WTC11 (cell line): ENCODE measurements around the gene COX10. TPM values are rescaled to one million over a fixed set of nuclear protein-coding genes. Genes with fewer than 3 reads are reported as not detected.

Experiments
- ATAC-seq: fragments of 200-7000 bp; cut with Tn5 transposase; 2 replicates; pipeline ENCODE4 v1.10.0; 2021; ENCODE audit warnings: mild to moderate bottlenecking, moderate library complexity
- CTCF ChIA-PET: fragments of 300-600 bp; sonication (Branson Sonifier 250); formaldehyde crosslinking; loops from one replicate; lab custom pipeline; 2021; ENCODE audit warnings: antibody characterized with exemption; lab: Charles Lee
- POLR2A ChIA-PET: fragments of 350-600 bp; sonication (Branson Sonifier 250); formaldehyde crosslinking; loops from one replicate; lab custom pipeline; 2021; ENCODE audit warnings: antibody characterized with exemption; lab: Charles Lee
- DNase-seq: peaks from one replicate; pipeline ENCODE4 v3.0.0; 2021; ENCODE audit warnings: low spot score
- H3K27ac Mint-ChIP-seq: 2 replicates; pipeline ENCODE4 v1.8.0; 2021; ENCODE audit warnings: mixed read lengths
- H3K27me3 Mint-ChIP-seq: 2 replicates; pipeline ENCODE4 v1.8.0; 2021; ENCODE audit warnings: low read depth, mild to moderate bottlenecking, moderate library complexity, mixed read lengths
- H3K36me3 Mint-ChIP-seq: 2 replicates; pipeline ENCODE4 v1.8.0; 2021; ENCODE audit warnings: mixed read lengths
- H3K4me1 Mint-ChIP-seq: 2 replicates; pipeline ENCODE4 v1.8.0; 2022; ENCODE audit warnings: mixed read lengths
- H3K4me3 Mint-ChIP-seq: 2 replicates; pipeline ENCODE4 v1.8.0; 2021; ENCODE audit warnings: mild to moderate bottlenecking, moderate library complexity, mixed read lengths
- H3K9me3 Mint-ChIP-seq: 2 replicates; pipeline ENCODE4 v1.8.0; 2021; ENCODE audit warnings: mixed read lengths
- CREB1 ChIP-seq: sonication (generic); formaldehyde crosslinking; IDR thresholded peaks from 2 replicates; pipeline ENCODE4 v1.8.0; 2023; ENCODE audit warnings: mild to moderate bottlenecking, missing genetic modification reagents
- CREM ChIP-seq: sonication (generic); formaldehyde crosslinking; IDR thresholded peaks from 2 replicates; pipeline ENCODE4 v1.8.1; 2022; ENCODE audit warnings: mild to moderate bottlenecking, missing genetic modification reagents, moderate library complexity
- HMGA2 ChIP-seq: fragments of 250-450 bp; sonication (Bioruptor Pico); IDR thresholded peaks from 2 replicates; pipeline ENCODE4 v1.4.0; 2021; ENCODE audit warnings: mild to moderate bottlenecking, moderate library complexity
- NR2C2 ChIP-seq: sonication (generic); formaldehyde crosslinking; IDR thresholded peaks from 2 replicates; pipeline ENCODE4 v1.8.0; 2022; ENCODE audit warnings: mild to moderate bottlenecking, missing genetic modification reagents
- ZBTB21 ChIP-seq: sonication (generic); formaldehyde crosslinking; IDR thresholded peaks from 2 replicates; pipeline ENCODE4 v1.8.1; 2023; ENCODE audit warnings: mild to moderate bottlenecking, missing genetic modification reagents, borderline replicate concordance
- ZNF138 ChIP-seq: sonication (generic); formaldehyde crosslinking; conservative IDR thresholded peaks from 2 replicates; pipeline ENCODE4 v1.8.1; 2022; ENCODE audit warnings: mild to moderate bottlenecking, moderate library complexity, missing genetic modification reagents
- ZNF317 ChIP-seq: sonication (generic); formaldehyde crosslinking; IDR thresholded peaks from 2 replicates; pipeline ENCODE4 v1.8.1; 2023; ENCODE audit warnings: low read depth, mild to moderate bottlenecking, moderate library complexity, missing genetic modification reagents, borderline replicate concordance
- ZNF671 ChIP-seq: fragments of 250-450 bp; sonication (Bioruptor Pico); IDR thresholded peaks from 2 replicates; pipeline ENCODE4 v1.8.0; 2021; ENCODE audit warnings: mild to moderate bottlenecking
- total RNA-seq: library from RNA; stranded (reverse); gene quantifications from 3 replicates; pipeline ENCODE4 v1.2.3, GENCODE V29; 2021
- TF ChIP-seq, protein P1 (sequence below): sonication (generic); formaldehyde crosslinking; conservative IDR thresholded peaks from 2 replicates; pipeline ENCODE4 v1.8.1; 2023; ENCODE audit warnings: mild to moderate bottlenecking, low read depth, missing genetic modification reagents, moderate library complexity
- TF ChIP-seq, protein P2 (sequence below): fragments of 250-450 bp; sonication (Bioruptor Pico); IDR thresholded peaks from 2 replicates; pipeline ENCODE4 v2.1.2; 2022; ENCODE audit warnings: mild to moderate bottlenecking, moderate library complexity
- TF ChIP-seq, protein P3 (sequence below): sonication (generic); formaldehyde crosslinking; IDR thresholded peaks from 2 replicates; pipeline ENCODE4 v1.8.1; 2022; ENCODE audit warnings: mild to moderate bottlenecking, missing genetic modification reagents, moderate library complexity, borderline replicate concordance
- TF ChIP-seq, protein P4 (sequence below): sonication (generic); formaldehyde crosslinking; IDR thresholded peaks from 2 replicates; pipeline ENCODE4 v1.8.0; 2023; ENCODE audit warnings: mild to moderate bottlenecking, missing genetic modification reagents
- TF ChIP-seq, protein P5 (sequence below): sonication (generic); formaldehyde crosslinking; IDR thresholded peaks from 2 replicates; pipeline ENCODE4 v1.8.0; 2022; ENCODE audit warnings: missing genetic modification reagents
- TF ChIP-seq, protein P6 (sequence below): fragments of 250-450 bp; sonication (Bioruptor Pico); IDR thresholded peaks from 2 replicates; pipeline ENCODE4 v1.9.0; 2021; ENCODE audit warnings: mild to moderate bottlenecking, borderline replicate concordance
- TF ChIP-seq, protein P7 (sequence below): sonication (generic); formaldehyde crosslinking; IDR thresholded peaks from 2 replicates; pipeline ENCODE4 v1.8.1; 2022; ENCODE audit warnings: low read depth, missing genetic modification reagents, borderline replicate concordance
- TF ChIP-seq, protein P8 (sequence below): fragments of 250-450 bp; sonication (Bioruptor Pico); IDR thresholded peaks from 2 replicates; pipeline ENCODE4 v1.9.0; 2021; ENCODE audit warnings: moderate library complexity, mild to moderate bottlenecking, inconsistent platforms, borderline replicate concordance

The COX10 gene
- total RNA-seq, 1 experiment from 2014 or later: 22.0 TPM

DNA sequence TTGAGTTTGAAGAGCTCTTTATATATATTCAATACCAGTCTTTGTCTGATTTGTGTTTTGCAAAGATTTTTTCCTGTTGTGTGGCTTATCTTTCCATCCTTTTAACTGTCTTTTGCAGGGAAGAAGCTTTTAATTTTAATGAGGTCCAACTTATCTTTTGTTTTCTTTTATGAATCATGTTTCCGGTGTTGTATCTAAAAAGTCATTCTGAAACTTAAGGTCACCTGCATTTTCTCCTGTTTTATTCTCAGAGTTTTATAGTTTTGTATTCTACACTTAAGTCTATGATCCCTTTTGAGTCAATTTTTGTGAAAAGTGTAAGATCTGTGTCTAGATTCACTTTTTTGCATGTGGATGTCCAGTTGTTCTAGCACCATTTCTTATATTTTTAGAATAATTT is 24.6 kb upstream of the COX10 start:
- ATAC-seq: no peak
- Mint-ChIP-seq H3K4me3 (no peak overlapping the region), H3K36me3 (no peaks in the 10 kb centered on the region), H3K4me1 (peaks cover 3% of the 10 kb centered on the region; the same call in 1 of the 2 replicates), H3K9me3 (no peaks in the 10 kb centered on the region), H3K27me3 (no peaks in the 10 kb centered on the region), H3K27ac (no peak overlapping the region)
- TF ChIP-seq, protein P1, sequence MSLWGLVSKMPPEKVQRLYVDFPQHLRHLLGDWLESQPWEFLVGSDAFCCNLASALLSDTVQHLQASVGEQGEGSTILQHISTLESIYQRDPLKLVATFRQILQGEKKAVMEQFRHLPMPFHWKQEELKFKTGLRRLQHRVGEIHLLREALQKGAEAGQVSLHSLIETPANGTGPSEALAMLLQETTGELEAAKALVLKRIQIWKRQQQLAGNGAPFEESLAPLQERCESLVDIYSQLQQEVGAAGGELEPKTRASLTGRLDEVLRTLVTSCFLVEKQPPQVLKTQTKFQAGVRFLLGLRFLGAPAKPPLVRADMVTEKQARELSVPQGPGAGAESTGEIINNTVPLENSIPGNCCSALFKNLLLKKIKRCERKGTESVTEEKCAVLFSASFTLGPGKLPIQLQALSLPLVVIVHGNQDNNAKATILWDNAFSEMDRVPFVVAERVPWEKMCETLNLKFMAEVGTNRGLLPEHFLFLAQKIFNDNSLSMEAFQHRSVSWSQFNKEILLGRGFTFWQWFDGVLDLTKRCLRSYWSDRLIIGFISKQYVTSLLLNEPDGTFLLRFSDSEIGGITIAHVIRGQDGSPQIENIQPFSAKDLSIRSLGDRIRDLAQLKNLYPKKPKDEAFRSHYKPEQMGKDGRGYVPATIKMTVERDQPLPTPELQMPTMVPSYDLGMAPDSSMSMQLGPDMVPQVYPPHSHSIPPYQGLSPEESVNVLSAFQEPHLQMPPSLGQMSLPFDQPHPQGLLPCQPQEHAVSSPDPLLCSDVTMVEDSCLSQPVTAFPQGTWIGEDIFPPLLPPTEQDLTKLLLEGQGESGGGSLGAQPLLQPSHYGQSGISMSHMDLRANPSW (CRISPR knock-in tag): no peak
- TF ChIP-seq ZNF138 (CRISPR knock-in tag): no peak
- TF ChIP-seq, protein P2, sequence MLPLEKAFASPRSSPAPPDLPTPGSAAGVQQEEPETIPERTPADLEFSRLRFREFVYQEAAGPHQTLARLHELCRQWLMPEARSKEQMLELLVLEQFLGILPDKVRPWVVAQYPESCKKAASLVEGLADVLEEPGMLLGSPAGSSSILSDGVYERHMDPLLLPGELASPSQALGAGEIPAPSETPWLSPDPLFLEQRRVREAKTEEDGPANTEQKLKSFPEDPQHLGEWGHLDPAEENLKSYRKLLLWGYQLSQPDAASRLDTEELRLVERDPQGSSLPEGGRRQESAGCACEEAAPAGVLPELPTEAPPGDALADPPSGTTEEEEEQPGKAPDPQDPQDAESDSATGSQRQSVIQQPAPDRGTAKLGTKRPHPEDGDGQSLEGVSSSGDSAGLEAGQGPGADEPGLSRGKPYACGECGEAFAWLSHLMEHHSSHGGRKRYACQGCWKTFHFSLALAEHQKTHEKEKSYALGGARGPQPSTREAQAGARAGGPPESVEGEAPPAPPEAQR: no peak
- ChIA-PET CTCF (no interaction called here), POLR2A (no interaction called here)
- DNase-seq: no peak

DNA sequence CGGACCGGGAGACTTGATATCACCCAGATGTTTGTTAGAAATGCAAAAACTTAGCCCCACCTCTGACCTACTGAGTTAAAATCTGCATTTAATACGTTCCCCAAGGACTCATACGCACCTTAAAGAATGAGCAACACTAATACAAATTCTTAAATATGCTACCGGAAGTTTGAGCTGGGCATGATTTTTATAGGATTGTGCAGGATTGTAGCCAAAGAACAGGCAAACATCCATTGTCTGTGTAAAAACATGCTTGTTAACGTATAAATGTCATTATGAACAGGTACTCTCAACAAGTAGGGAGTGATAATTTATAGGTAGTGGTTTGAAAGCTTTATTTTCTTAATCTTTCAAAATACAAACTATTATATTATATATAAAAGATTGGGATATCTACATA is 22.3 kb upstream of the COX10 start:
- CTCF ChIA-PET: no interaction called here
- Mint-ChIP-seq H3K36me3 (no peaks in the 10 kb centered on the region), H3K27ac (no peak overlapping the region), H3K4me3 (no peak overlapping the region), H3K27me3 (no peaks in the 10 kb centered on the region), H3K9me3 (no peaks in the 10 kb centered on the region), H3K4me1 (peaks cover 3% of the 10 kb centered on the region; the same call in 1 of the 2 replicates)
- POLR2A ChIA-PET: no interaction called here
- no peak for DNase-seq
- ATAC-seq: no peak
- TF ChIP-seq, protein P3, sequence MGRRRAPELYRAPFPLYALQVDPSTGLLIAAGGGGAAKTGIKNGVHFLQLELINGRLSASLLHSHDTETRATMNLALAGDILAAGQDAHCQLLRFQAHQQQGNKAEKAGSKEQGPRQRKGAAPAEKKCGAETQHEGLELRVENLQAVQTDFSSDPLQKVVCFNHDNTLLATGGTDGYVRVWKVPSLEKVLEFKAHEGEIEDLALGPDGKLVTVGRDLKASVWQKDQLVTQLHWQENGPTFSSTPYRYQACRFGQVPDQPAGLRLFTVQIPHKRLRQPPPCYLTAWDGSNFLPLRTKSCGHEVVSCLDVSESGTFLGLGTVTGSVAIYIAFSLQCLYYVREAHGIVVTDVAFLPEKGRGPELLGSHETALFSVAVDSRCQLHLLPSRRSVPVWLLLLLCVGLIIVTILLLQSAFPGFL (CRISPR knock-in tag): no peak
- no peak for TF ChIP-seq ZNF671 (CRISPR knock-in tag)
- TF ChIP-seq, protein P4, sequence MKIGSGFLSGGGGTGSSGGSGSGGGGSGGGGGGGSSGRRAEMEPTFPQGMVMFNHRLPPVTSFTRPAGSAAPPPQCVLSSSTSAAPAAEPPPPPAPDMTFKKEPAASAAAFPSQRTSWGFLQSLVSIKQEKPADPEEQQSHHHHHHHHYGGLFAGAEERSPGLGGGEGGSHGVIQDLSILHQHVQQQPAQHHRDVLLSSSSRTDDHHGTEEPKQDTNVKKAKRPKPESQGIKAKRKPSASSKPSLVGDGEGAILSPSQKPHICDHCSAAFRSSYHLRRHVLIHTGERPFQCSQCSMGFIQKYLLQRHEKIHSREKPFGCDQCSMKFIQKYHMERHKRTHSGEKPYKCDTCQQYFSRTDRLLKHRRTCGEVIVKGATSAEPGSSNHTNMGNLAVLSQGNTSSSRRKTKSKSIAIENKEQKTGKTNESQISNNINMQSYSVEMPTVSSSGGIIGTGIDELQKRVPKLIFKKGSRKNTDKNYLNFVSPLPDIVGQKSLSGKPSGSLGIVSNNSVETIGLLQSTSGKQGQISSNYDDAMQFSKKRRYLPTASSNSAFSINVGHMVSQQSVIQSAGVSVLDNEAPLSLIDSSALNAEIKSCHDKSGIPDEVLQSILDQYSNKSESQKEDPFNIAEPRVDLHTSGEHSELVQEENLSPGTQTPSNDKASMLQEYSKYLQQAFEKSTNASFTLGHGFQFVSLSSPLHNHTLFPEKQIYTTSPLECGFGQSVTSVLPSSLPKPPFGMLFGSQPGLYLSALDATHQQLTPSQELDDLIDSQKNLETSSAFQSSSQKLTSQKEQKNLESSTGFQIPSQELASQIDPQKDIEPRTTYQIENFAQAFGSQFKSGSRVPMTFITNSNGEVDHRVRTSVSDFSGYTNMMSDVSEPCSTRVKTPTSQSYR: no peak
- no peak for TF ChIP-seq ZNF317
- TF ChIP-seq, protein P5, sequence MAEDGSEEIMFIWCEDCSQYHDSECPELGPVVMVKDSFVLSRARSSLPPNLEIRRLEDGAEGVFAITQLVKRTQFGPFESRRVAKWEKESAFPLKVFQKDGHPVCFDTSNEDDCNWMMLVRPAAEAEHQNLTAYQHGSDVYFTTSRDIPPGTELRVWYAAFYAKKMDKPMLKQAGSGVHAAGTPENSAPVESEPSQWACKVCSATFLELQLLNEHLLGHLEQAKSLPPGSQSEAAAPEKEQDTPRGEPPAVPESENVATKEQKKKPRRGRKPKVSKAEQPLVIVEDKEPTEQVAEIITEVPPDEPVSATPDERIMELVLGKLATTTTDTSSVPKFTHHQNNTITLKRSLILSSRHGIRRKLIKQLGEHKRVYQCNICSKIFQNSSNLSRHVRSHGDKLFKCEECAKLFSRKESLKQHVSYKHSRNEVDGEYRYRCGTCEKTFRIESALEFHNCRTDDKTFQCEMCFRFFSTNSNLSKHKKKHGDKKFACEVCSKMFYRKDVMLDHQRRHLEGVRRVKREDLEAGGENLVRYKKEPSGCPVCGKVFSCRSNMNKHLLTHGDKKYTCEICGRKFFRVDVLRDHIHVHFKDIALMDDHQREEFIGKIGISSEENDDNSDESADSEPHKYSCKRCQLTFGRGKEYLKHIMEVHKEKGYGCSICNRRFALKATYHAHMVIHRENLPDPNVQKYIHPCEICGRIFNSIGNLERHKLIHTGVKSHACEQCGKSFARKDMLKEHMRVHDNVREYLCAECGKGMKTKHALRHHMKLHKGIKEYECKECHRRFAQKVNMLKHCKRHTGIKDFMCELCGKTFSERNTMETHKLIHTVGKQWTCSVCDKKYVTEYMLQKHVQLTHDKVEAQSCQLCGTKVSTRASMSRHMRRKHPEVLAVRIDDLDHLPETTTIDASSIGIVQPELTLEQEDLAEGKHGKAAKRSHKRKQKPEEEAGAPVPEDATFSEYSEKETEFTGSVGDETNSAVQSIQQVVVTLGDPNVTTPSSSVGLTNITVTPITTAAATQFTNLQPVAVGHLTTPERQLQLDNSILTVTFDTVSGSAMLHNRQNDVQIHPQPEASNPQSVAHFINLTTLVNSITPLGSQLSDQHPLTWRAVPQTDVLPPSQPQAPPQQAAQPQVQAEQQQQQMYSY (CRISPR knock-in tag): no peak
- no peak for TF ChIP-seq NR2C2
- TF ChIP-seq CREM: no peak
- no peak for TF ChIP-seq CREB1
- TF ChIP-seq, protein P6, sequence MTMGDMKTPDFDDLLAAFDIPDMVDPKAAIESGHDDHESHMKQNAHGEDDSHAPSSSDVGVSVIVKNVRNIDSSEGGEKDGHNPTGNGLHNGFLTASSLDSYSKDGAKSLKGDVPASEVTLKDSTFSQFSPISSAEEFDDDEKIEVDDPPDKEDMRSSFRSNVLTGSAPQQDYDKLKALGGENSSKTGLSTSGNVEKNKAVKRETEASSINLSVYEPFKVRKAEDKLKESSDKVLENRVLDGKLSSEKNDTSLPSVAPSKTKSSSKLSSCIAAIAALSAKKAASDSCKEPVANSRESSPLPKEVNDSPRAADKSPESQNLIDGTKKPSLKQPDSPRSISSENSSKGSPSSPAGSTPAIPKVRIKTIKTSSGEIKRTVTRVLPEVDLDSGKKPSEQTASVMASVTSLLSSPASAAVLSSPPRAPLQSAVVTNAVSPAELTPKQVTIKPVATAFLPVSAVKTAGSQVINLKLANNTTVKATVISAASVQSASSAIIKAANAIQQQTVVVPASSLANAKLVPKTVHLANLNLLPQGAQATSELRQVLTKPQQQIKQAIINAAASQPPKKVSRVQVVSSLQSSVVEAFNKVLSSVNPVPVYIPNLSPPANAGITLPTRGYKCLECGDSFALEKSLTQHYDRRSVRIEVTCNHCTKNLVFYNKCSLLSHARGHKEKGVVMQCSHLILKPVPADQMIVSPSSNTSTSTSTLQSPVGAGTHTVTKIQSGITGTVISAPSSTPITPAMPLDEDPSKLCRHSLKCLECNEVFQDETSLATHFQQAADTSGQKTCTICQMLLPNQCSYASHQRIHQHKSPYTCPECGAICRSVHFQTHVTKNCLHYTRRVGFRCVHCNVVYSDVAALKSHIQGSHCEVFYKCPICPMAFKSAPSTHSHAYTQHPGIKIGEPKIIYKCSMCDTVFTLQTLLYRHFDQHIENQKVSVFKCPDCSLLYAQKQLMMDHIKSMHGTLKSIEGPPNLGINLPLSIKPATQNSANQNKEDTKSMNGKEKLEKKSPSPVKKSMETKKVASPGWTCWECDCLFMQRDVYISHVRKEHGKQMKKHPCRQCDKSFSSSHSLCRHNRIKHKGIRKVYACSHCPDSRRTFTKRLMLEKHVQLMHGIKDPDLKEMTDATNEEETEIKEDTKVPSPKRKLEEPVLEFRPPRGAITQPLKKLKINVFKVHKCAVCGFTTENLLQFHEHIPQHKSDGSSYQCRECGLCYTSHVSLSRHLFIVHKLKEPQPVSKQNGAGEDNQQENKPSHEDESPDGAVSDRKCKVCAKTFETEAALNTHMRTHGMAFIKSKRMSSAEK (CRISPR knock-in tag): no peak
- TF ChIP-seq, protein P7, sequence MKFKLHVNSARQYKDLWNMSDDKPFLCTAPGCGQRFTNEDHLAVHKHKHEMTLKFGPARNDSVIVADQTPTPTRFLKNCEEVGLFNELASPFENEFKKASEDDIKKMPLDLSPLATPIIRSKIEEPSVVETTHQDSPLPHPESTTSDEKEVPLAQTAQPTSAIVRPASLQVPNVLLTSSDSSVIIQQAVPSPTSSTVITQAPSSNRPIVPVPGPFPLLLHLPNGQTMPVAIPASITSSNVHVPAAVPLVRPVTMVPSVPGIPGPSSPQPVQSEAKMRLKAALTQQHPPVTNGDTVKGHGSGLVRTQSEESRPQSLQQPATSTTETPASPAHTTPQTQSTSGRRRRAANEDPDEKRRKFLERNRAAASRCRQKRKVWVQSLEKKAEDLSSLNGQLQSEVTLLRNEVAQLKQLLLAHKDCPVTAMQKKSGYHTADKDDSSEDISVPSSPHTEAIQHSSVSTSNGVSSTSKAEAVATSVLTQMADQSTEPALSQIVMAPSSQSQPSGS: no peak
- TF ChIP-seq, protein P8, sequence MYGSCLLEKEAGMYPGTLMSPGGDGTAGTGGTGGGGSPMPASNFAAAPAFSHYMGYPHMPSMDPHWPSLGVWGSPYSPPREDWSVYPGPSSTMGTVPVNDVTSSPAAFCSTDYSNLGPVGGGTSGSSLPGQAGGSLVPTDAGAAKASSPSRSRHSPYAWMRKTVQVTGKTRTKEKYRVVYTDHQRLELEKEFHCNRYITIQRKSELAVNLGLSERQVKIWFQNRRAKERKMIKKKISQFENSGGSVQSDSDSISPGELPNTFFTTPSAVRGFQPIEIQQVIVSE (CRISPR knock-in tag): no peak
- TF ChIP-seq HMGA2: no peak
- TF ChIP-seq ZBTB21 (CRISPR knock-in tag): no peak
